K562 (cell line): ENCODE data around the gene CCDC28B. TPM values are rescaled to one million over a fixed set of nuclear protein-coding genes. Genes with fewer than 3 reads are reported as not detected.

Source experiments
- ARID2 ChIP-seq: fragments of 450-650 bp; IDR thresholded peaks from 2 replicates; pipeline ENCODE4 v1.6.1; 2017; ENCODE audit warnings: antibody characterized with exemption, mild to moderate bottlenecking
- ATF7 ChIP-seq: fragments of 450-650 bp; IDR thresholded peaks from 2 replicates; pipeline ENCODE4 v1.7.1; 2014; ENCODE audit warnings: mild to moderate bottlenecking, moderate library complexity
- BCOR ChIP-seq: fragments of 450-650 bp; IDR thresholded peaks from 2 replicates; pipeline ENCODE4 v1.6.1; 2016
- DDX20 ChIP-seq: fragments of 450-650 bp; IDR thresholded peaks from 2 replicates; pipeline ENCODE4 v1.6.1; 2016; ENCODE audit warnings: missing genetic modification characterization, low read depth, mild to moderate bottlenecking, missing compliant biosample characterization, moderate library complexity
- EGR1 ChIP-seq: fragments of 450-650 bp; conservative IDR thresholded peaks from 2 replicates; pipeline ENCODE4 v1.6.1; 2017; ENCODE audit warnings: mild to moderate bottlenecking
- FOXA3 ChIP-seq, 2 experiments: fragments of 450-650 bp in 1 of 2; sonication (generic) in 1 of 2; formaldehyde crosslinking; IDR thresholded peaks in 1 of 2; conservative IDR thresholded peaks in 1 of 2; 2 replicates each; pipeline versions ENCODE4 v1.4.0 to v1.8.0; 2020 to 2022; ENCODE audit warnings: mild to moderate bottlenecking in 2 of 2, missing genetic modification reagents in 1 of 2
- GABPB1 ChIP-seq: sonication (generic); formaldehyde crosslinking; IDR thresholded peaks from 2 replicates; pipeline ENCODE4 v1.8.0; 2022; ENCODE audit warnings: mild to moderate bottlenecking, missing genetic modification reagents
- IFI16 ChIP-seq: fragments of 250-450 bp; sonication (Bioruptor Pico); IDR thresholded peaks from 2 replicates; pipeline ENCODE4 v2.1.2; 2022; ENCODE audit warnings: mild to moderate bottlenecking, inconsistent platforms
- KAT7 ChIP-seq: sonication (generic); formaldehyde crosslinking; IDR thresholded peaks from 2 replicates; pipeline ENCODE4 v1.8.0; 2022; ENCODE audit warnings: missing genetic modification reagents, mild to moderate bottlenecking, borderline replicate concordance
- KLF6 ChIP-seq: fragments of 250-450 bp; sonication (Bioruptor Pico); IDR thresholded peaks from 2 replicates; pipeline ENCODE4 v1.4.0; 2020; ENCODE audit warnings: mild to moderate bottlenecking, moderate library complexity, borderline replicate concordance
- MECOM ChIP-seq: fragments of 250-450 bp; sonication (Bioruptor Pico); IDR thresholded peaks from 2 replicates; pipeline ENCODE4 v1.8.0; 2022; ENCODE audit warnings: inconsistent platforms
- RBM17 ChIP-seq: fragments of 200-400 bp; formaldehyde crosslinking; IDR thresholded peaks from 2 replicates; pipeline ENCODE4 v1.6.1; 2017; ENCODE audit warnings: low read depth, mild to moderate bottlenecking, low read length, borderline replicate concordance
- SFPQ ChIP-seq: fragments of 200-400 bp; formaldehyde crosslinking; IDR thresholded peaks from 2 replicates; pipeline ENCODE4 v1.6.1; 2017; ENCODE audit warnings: mild to moderate bottlenecking, low read depth, low read length, moderate library complexity
- SMARCA5 ChIP-seq: fragments of 450-650 bp; IDR thresholded peaks from 2 replicates; pipeline ENCODE4 v1.6.1; 2016
- SRSF3 ChIP-seq: fragments of 200-400 bp; formaldehyde crosslinking; IDR thresholded peaks from 2 replicates; pipeline ENCODE4 v1.6.1; 2016; ENCODE audit warnings: mild to moderate bottlenecking, low read length, moderate library complexity; ENCODE audit not compliant: insufficient read depth
- TCF3 ChIP-seq: sonication (generic); formaldehyde crosslinking; IDR thresholded peaks from 2 replicates; pipeline ENCODE4 v1.4.0; 2020; ENCODE audit warnings: mild to moderate bottlenecking, missing genetic modification reagents
- TCF7 ChIP-seq: sonication (generic); IDR thresholded peaks from 2 replicates; pipeline ENCODE4 v1.6.1; 2016; ENCODE audit warnings: antibody characterized with exemption, borderline replicate concordance
- TEAD2 ChIP-seq: fragments of 450-650 bp; IDR thresholded peaks from 2 replicates; pipeline ENCODE4 v1.6.1; 2016; ENCODE audit warnings: missing genetic modification characterization, control low read depth, missing compliant biosample characterization
- U2AF1 ChIP-seq: fragments of 200-400 bp; formaldehyde crosslinking; optimal IDR thresholded peaks from 2 replicates; pipeline ENCODE3; 2017; ENCODE audit warnings: mild to moderate bottlenecking, low read depth, low read length, moderate library complexity
- ZFP36 ChIP-seq: fragments of 150-350 bp; IDR thresholded peaks from 2 replicates; pipeline ENCODE4 v1.6.1; 2018; ENCODE audit warnings: low read length, low read depth; ENCODE audit not compliant: partially characterized antibody
- ZNF512 ChIP-seq: IDR thresholded peaks from 2 replicates; pipeline ENCODE4 v1.6.1; 2016; ENCODE audit warnings: missing genetic modification characterization, missing compliant biosample characterization
- ZNF830 ChIP-seq: fragments of 250-450 bp; sonication (Bioruptor Pico); IDR thresholded peaks from 2 replicates; pipeline ENCODE4 v1.5.0; 2021; ENCODE audit warnings: mild to moderate bottlenecking
- polyA plus RNA-seq, 8 experiments: library from polyadenylated mRNA; depleted of rRNA in 4 of 8; stranded (reverse) in 5 of 8; unstranded in 3 of 8; fragments of >200 nt; fragmentation: Nextera tagmentation in 2 of 8; fragmentation: Illumina TruSeq in 1 of 8; extraction: Ambion mirVana in 2 of 8; extraction: Trizol in 1 of 8; gene quantifications; 2 replicates each; pipeline versions ENCODE4 v1.2.1 to v1.2.3, GENCODE V29; 2011 to 2014; ENCODE audit warnings: inconsistent platforms in 1 of 8, missing spikeins in 1 of 8
- total RNA-seq, 7 experiments: library from RNA; depleted of rRNA in 6 of 7; stranded (reverse); fragments of >200 nt in 6 of 7; fragmentation: Illumina TruSeq in 2 of 7; extraction: Trizol in 2 of 7; gene quantifications; 2 replicates each; pipeline versions ENCODE4 v1.2.1 to v1.2.3, GENCODE V29; 2011 to 2021; ENCODE audit warnings: low replicate concordance in 1 of 7

Gene CCDC28B
- total and polyA plus RNA-seq, 9 of the 15 experiments (the other 6 are each of a cell fraction or from before 2014, with no cell fraction given): 5.7 to 54.5 (median 31.7) TPM

GRCh38 chr1:32247983-32248889 is 47.8 kb downstream of the CCDC28B start (continued):
- TF ChIP-seq MECOM (no peak), KLF6 (CRISPR knock-in tag) (no peak), ZNF512 (no peak), FOXA3 (CRISPR knock-in tag; conservative IDR thresholded peaks at IDR 0.05 in 1 of 2, IDR thresholded peaks at IDR 0.05 in 1 of 2) (no peak), BCOR (peak; percentile 96), KAT7 (no peak), ATF7 (peak; percentile 59; the same call in 1 of the 2 replicates), ARID2 (peak; percentile 66), EGR1 (no peak), ZNF830 (peak; percentile 84; the same call in 1 of the 2 replicates), TCF3 (peak; percentile 34; the same call in 1 of the 2 replicates), U2AF1 (no peak), RBM17 (no peak), SMARCA5 (peak; percentile 98), ZFP36 (peak; percentile 40), SFPQ (no peak), IFI16 (CRISPR knock-in tag) (no peak), TEAD2 (tag) (no peak), SRSF3 (no peak), DDX20 (tag) (no peak), GABPB1 (CRISPR knock-in tag) (peak; percentile 56; the same call in 1 of the 2 replicates), TCF7 (no peak)
